Activated CD8-positive, alpha-beta memory T cell treated with anti-CD3 and anti-CD28 coated beads, Interleukin-2, amount 50 U/mL, for 48 hours (primary cell): Measurements from ENCODE around the gene AP3M1.

Source experiments
- DNase-seq: peaks from one replicate; pipeline ENCODE4 v3.0.0-alpha.2; 2020

The AP3M1 gene

DNA sequence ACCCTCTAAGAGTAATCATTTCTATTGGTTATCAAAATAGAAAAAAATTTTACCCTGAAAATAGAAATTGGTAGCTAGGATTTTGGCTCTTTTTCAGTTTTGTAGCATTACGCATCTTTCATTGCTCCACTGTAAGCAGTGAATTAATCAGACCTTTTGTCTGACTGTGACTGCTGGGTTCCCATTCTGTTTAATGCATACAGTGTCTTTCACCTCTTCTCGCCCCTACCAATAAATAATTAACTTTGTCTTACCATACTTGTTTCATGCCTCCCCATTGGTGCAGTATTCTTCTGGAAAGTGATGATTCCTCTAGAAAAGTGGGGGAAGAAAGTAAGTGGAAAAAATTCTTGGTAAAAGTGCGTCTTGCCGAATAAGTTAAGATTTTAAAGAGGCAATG is 73.2 kb downstream of the AP3M1 start:
- DNase-seq, result no peak

GRCh38 chr10:74076961-74077360 is 73.7 kb downstream of the AP3M1 start:
- no peak for DNase-seq

DNA sequence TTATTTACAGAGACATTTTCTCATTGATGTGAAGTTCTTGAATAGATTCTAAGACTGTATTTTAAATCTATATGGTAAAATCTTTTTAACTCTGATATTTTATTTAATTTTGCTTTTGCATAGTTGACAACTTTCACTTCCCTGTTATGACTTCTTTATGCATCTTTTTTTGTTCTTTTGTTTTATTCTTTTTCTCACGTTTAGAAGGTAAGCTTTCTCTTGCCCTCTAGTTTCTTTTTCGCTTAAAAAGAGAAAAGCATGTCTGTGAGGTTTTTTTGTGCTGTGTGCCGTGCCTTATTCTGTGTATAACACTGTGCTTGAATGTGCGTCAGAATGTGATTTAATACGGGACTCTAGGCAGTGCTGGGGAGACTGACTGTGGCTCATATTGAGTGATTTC is 74.7 kb downstream of the AP3M1 start:
- DNase-seq, result no peak

GRCh38 chr10:74072503-74072902 is 78.1 kb downstream of the AP3M1 start:
- no peak for DNase-seq

DNA sequence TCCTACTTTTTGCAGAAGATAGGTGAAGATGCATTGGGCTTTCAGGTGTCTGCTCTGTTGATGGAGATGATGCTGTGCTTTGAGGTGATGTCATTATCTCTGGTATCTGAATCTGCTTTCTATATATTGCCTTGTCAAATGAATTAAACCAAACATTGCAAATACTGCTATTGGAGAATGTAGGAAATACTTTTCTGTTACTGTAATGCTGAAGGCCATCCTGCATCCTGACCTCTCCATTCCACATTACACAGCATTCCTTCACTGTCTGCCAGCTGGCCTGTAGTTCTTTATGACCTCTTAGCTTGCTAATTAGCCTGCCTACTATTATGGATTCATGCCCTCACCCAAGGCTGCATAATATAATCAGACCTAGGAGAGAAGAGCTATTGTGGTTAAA is 79.5 kb downstream of the AP3M1 start:
- no peak for DNase-seq
